ENCODE measurements around the gene INO80E. TPM values are rescaled to one million over a fixed set of nuclear protein-coding genes. Genes with fewer than 3 reads are reported as not detected.

Gene INO80E
- total RNA-seq, 1 experiment from 2014 or later: 89.8 TPM

DNA sequence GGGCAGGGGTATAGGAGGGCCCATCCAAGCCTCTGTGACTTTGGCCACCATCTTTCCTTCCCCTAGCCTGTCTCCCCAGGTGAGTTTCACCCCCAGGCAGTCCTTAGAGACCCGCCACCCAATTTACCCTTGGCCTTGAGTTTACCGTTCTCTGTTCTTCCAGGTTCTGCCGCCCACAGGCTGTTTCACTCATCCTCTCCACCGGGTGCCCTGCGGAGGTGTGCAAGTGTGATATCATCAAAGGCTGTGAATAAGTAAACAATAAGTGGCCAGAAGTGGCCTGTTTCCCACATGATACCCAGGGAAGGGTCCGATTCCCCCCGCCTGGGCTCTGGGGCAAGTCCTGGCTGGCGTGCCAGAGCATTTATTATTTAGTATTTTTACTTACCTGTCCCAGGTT is 50.1 kb downstream of the INO80E start:
- Histone ChIP-seq H3K4me3 (replicated peaks in 1 of 2; ENCODE audit: low read depth in 1 of 2, low read length in 2 of 2) (no peak overlapping the region), H2AFZ (ENCODE audit: low read depth, low read length, poor library complexity, severe bottlenecking) (no peak overlapping the region), H3K9me3 (ENCODE audit: control insufficient read depth in 1 of 2, insufficient read depth in 1 of 2, low read depth in 1 of 2, low read length in 2 of 2) (no peaks in the 10 kb centered on the region), H4K20me1 (ENCODE audit: insufficient read depth) (no peaks in the 10 kb centered on the region), H3K9me2 (ENCODE audit: insufficient read depth) (no peaks in the 10 kb centered on the region), H3K4me2 (ENCODE audit: low read length) (peak overlapping the region; percentile 35; the same call in 1 of the 2 replicates), H3K79me2 (ENCODE audit: insufficient read depth, low read length) (no peaks in the 10 kb centered on the region), H3K27me3 (ENCODE audit: insufficient read depth, low read length) (no peaks in the 10 kb centered on the region), H3K27ac (ENCODE audit: low read depth, low read length) (no peak overlapping the region), H3K9ac (ENCODE audit: low read length) (no peak overlapping the region), H3K4me1 (ENCODE audit: control insufficient read depth in 1 of 2, insufficient read depth in 2 of 2, low read length in 2 of 2) (peaks cover 8 to 18% of the 10 kb centered on the region in 2 experiments; a peak in 3 of 4 replicates), H3K36me3 (ENCODE audit: control insufficient read depth in 1 of 2, insufficient read depth in 2 of 2, low read length in 2 of 2) (no peaks in the 10 kb centered on the region)
- no TSS peak for BruUV-seq (replicated peaks)
- ChIA-PET POLR2A (no interaction called here), RAD21 (ENCODE audit: low non-redundant PET in 1 of 2, low total read pairs in 2 of 2, uncharacterized antibody in 2 of 2, unreplicated experiment in 2 of 2) (no interaction called here), CTCF (no interaction called here)
- intact Hi-C loops (cut with micrococcal nuclease): no loop called here
- DNase-seq (ENCODE audit: low read depth, low spot score) (no peak), ATAC-seq (peak; percentile 37; the same call in 1 of the 2 replicates)
- TF ChIP-seq SIN3A (IDR thresholded peaks at IDR 0.05; ENCODE audit: low read depth): no peak
- TF ChIP-seq EZH2phosphoT487 (IDR thresholded peaks at IDR 0.05; ENCODE audit: borderline replicate concordance): no peak
- no peak for TF ChIP-seq EGR1 (IDR thresholded peaks at IDR 0.05; ENCODE audit: low read depth)
- TF ChIP-seq FOSL1 (IDR thresholded peaks at IDR 0.05; ENCODE audit: low read depth): no peak
- no peak for TF ChIP-seq CBX3 (IDR thresholded peaks at IDR 0.05; ENCODE audit: low read depth)
- no peak for TF ChIP-seq JUND (IDR thresholded peaks at IDR 0.05)
- no peak for TF ChIP-seq ELF1 (IDR thresholded peaks at IDR 0.05; ENCODE audit: borderline replicate concordance, low read depth)
- TF ChIP-seq CEBPB (IDR thresholded peaks at IDR 0.05; ENCODE audit: low read depth): no peak
- no peak for TF ChIP-seq TCF7L2 (IDR thresholded peaks at IDR 0.05; ENCODE audit: borderline replicate concordance, extremely low read depth, insufficient read depth, insufficient read length)
- TF ChIP-seq RAD21 (IDR thresholded peaks at IDR 0.05; ENCODE audit: low read depth): no peak
- no peak for TF ChIP-seq POLR2A (IDR thresholded peaks at IDR 0.05; ENCODE audit: borderline replicate concordance, extremely low read depth, insufficient read depth, insufficient read length)
- no peak for TF ChIP-seq POLR2AphosphoS5 (IDR thresholded peaks at IDR 0.05; ENCODE audit: low read depth, low read length)
- TF ChIP-seq ZBTB33 (IDR thresholded peaks at IDR 0.05; ENCODE audit: extremely low read depth, insufficient replicate concordance, low read length): no peak
- TF ChIP-seq ZFX (IDR thresholded peaks at IDR 0.05): no peak
- no peak for TF ChIP-seq ZNF274 (IDR thresholded peaks at IDR 0.05; ENCODE audit: low read depth, low read length)
- no peak for TF ChIP-seq EZH2 (IDR thresholded peaks at IDR 0.05)
- no peak for TF ChIP-seq MAX (IDR thresholded peaks at IDR 0.05)
- TF ChIP-seq SRF (IDR thresholded peaks at IDR 0.05; ENCODE audit: low read depth): no peak

All from HCT116 (cell line).